HG03066 (cell line): ENCODE measurements around the gene MAGEB2.
"Not testable (repeated sequence)": the region's sequence is repeated elsewhere in the genome, so short reads cannot be mapped to it uniquely, and the experiment has no call there.

Experiments used
- ATAC-seq: cut with Tn5 transposase; IDR thresholded peaks from one replicate; pipeline ENCODE4 v1.9.1; 2021; ENCODE audit warnings: low read depth; ENCODE audit not compliant: unreplicated experiment

MAGEB2 gene

DNA sequence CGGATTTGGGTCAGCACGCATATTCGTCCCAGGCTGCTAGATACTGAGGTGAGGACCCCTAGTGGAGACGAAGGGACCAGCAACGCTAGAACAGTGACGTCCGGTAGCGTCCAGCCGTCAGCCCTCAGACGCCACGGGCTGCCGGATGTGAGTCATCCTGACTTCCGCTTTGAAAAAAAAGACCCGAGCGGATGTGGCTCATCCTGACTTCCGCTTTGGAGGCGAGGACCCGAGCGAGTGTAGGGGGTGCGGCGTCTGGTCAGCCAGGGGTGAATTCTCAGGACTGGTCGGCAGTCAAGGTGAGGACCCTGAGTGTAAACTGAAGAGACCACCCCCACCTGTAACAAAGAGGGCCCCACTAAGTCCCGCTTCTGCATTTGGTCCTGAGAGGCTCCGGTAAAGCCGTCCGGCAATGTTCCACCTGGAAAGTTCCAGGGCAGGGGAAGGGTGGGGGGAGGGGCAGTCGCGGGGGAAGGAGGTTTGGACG, at the start of gene MAGEB2:
Gene MAGEB2, plus strand, starts transcription at position 207 of the 487 bp plus-strand sequence. CDS start 3,018 bp downstream, outside the sequence.
- no peak for ATAC-seq

GRCh38 chrX:30170900-30171299, 44.5 kb upstream of the MAGEB2 start:
- ATAC-seq, result no peak

DNA sequence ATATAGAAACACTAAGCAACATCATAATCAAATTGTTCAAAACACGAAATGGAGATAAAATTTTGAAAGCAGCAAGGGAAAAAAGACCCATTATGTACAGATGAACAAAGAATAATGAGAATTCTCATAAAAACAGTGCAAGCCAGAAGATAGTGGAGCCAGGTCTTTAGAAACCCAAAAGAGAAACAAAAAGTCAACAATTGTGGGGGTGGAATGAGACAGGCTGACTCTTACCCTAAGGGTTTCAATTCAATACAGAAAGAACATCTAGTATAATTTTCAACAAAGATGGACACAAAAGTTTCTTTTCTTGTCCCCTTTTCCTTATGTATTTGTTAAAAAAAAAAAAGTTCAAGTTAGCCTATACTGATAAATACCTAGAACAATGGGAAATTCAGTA, 34.0 kb upstream of the MAGEB2 start:
- ATAC-seq, result no peak

- ATAC-seq, result no peak
These were observed 31.8 kb upstream of the MAGEB2 start for GRCh38 chrX:30183554-30183953.

- ATAC-seq, result no peak
These were observed 24.9 kb upstream of the MAGEB2 start for GRCh38 chrX:30190426-30190825.

DNA sequence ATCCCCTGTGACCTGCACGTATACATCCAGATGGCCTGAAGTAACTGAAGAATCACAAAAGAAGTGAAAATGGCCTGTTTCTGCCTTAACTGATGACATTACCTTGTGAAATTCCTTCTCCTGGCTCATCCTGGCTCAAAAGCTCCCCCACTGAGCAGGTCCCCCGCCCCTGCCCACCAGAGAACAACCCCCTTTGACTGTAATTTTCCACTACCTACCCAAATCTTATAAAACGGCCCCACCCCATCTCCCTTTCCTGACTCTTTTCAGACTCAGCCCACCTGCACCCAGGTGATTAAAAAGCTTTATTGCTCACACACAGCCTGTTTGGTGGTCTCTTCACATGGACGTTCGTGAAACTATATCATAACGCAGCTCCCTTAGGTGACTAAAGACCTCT, 21.5 kb upstream of the MAGEB2 start:
- ATAC-seq, result not testable (repeated sequence)

- no peak for ATAC-seq
These were observed 19.0 kb upstream of the MAGEB2 start for GRCh38 chrX:30196322-30196721.

- ATAC-seq, result no peak
These were observed 3.2 kb upstream of the MAGEB2 start for GRCh38 chrX:30212172-30212571.

DNA sequence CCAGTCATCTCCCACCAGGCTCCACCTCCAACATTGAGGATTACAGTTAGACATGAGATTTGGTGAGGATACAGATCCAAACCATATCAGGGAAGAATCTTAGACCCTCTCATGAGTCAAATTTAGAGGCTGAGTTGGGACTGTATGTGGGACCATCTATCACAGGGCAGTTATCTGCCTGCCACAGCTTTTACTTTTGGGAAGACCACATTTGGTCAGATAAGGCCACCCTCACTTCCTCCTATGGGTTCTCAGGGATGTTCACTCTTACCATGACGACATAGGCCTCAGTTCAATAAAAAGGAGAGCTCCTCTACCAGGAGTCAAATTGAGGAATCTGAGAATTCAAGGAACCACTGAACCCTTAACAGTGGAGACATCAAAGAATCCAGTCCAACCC, 2.1 kb downstream of the MAGEB2 start:
- ATAC-seq, result no peak

GRCh38 chrX:30219372-30219771, 4.0 kb downstream of the MAGEB2 start:
- ATAC-seq, result no peak

- no peak for ATAC-seq
These were observed 5.3 kb downstream of the MAGEB2 start for GRCh38 chrX:30220661-30221060.

DNA sequence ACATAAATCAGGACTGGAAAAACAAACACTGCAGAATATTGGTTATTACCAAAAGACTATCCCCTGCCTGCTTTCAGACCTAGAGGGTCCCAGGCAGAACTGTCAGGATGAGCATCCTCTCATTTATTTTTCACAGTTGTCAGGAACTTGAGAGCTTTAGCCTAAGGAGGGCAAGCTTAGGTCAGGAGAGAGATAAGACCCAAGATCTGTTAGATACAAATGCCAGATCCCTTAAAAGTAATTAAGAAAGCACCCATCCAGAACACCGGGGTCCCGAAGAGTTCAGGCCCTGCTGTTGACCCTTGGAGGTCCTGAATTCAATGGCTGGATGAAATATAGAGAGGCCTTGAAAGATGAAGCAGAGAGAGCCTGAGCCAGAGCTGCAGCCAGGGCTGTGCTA, 9.2 kb downstream of the MAGEB2 start:
- ATAC-seq, result no peak

DNA sequence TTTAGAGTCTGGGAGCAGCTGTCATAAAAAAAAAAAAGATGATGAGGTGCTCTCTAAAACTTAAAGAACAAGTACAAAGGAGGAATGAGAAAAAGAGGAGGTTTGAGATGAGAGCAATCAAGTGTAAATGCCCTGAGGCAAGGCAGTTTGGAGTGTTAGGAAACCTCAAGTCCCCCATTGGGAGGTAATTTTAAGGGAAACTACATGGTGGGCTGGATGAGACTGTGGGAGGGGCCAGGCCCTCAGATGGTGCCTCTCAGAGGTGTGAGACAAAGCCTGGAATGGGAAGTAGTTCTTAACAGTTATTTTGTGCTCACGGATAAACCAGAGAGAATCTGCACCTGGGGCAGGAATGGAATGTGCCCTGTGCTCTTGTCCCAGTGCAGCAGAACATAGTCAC, 13.2 kb downstream of the MAGEB2 start:
- ATAC-seq, result no peak

DNA sequence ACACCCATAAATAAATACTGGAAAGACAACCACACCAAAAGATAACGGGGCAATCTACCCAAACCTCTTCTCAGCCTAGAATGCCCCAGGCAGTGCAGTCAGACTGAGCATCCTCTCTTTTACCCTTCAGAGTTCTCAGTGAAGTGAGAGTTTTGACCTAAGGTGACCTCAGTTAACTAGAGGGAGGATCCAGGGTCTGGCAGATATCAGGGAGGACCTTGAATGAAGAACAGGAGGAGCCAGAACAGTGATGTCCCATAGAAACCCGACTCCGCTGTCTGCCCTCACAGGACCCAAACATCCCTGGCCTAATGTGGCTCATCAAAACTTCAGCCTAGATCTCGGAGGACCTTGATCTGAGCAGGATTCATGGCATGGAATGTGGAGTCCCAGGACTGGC, 15.0 kb downstream of the MAGEB2 start, which contains the start of gene MAGEB3:
Gene MAGEB3, plus strand, starts transcription at position 263 of the 400 bp plus-strand sequence. CDS start 5,268 bp downstream, outside the sequence.
- no peak for ATAC-seq

DNA sequence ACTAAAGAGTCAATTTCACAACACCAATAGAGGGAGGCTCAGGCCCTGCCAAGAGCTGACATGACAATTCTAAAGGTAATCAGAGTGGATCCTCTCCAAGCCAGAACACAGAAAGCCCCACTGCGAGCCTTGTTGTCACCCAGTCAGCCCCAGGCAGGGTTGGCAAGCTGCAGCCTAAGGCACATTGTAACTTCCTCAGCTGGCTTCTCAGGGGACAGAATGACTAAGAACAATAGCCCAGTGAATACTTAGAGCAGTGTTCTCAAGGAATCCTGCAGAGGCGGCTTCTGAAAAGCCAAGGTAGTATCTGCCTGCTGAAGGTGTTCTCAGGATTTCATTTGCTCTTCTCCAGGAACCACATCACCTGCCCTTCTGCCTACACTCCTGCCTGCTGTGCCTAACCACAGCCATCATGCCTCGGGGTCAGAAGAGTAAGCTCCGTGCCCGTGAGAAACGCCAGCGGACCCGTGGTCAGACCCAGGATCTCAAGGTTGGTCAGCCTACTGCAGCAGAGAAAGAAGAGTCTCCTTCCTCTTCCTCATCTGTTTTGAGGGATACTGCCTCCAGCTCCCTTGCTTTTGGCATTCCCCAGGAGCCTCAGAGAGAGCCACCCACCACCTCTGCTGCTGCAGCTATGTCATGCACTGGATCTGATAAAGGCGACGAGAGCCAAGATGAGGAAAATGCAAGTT, 26.5 kb downstream of the MAGEB2 start, which contains the start of gene MAGEB4:
Gene MAGEB4, plus strand, starts transcription at position 277 of the 692 bp plus-strand sequence. Its CDS starts 136 bp downstream, at position 413.
- no peak for ATAC-seq

DNA sequence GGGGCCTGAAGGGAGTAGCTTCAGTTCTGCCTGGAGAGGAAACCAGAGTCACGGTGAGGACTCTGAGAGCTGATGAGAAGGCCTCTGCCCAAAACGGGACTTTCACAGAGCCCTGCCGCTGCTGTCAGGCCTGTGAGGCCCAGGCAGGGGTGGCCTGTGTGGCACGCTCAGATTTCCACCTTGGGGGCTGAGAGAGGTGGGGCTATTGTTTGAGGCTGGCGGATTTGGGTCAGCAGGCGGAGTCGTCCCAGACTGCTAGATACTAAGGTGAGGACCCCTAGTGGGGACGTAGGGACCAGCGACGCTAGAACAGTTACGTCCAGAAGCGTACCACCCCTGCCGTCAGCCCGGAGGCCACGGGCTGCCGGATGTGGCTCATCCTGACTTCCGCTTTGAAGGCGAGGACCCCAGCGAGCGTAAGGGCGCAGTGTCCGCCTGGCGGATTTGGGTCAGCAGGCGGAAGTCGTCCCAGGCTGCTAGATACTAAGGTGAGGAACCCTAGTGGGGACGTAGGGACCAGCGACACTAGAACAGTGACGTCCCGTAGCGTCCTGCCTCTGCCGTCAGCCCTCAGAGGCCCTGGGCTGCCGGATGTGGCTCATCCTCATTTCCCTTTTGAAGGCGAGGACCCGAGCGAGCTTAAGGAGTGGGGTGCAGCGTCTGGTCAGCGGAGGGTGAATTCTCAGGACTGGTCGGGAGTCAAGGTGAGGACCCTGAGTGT, 31.6 kb downstream of the MAGEB2 start, which contains the start of gene MAGEB1:
Gene MAGEB1, plus strand, starts transcription at position 378 of the 721 bp plus-strand sequence. CDS start 3,348 bp downstream, outside the sequence.
- no peak for ATAC-seq

- no peak for ATAC-seq
These were observed 33.5 kb downstream of the MAGEB2 start for GRCh38 chrX:30248854-30249253.

DNA sequence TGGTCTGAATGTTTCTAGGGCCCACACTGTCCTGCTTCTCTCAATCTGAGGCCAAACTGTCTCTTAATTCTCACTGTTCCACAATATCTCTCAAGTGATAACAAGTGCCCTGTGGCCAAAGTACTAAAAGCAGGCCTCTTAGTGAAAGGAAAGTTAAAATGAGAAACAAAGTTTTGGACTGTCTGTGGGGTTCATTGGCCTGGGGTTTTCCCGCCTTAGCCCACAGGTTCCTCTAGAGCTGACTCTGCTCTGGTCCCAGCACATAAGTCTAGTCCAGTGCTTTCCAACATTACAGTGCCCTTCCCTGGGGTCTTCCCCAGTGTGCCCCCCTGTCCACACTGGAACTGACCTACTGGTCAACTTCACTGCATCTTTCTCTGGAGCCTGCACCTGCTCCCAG, 37.9 kb downstream of the MAGEB2 start:
- no peak for ATAC-seq

DNA sequence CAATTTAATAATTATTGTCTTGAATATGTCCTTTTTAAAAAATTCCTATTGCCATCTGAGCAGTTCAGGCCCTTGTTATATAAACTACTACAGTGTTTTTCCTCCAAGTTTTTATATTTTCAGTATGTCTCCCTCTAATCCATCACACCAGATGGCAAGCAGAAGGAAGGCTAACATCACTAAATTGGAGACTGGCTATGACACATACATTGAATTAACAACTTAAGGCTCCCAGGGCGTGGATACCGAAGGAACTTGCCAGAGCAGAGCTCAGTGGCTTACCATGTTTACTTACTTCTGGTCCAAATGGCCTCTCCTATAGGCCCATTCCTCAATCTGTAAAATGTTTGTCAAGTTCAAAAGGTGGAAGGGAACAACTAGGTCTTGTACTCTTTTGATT, 44.6 kb downstream of the MAGEB2 start:
- no peak for ATAC-seq

DNA sequence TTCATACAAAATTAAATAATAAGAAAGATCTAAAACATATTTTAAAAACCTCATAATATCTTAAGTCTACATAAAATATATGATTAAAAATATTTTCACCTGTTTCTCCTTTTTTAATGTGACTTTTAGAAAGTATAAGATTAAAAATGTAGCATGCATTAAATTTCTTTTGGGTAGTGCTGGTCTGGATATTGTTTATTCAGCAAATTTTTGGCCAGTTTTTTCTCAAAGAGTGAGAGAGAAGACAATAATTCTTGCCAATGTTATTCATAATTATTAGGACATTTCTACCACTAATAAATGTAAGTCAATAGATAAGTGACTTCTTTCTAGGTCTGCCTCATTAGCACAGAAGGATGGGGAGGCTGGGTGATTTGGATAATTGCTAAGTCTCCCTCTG, 45.6 kb downstream of the MAGEB2 start:
- ATAC-seq, result no peak

- ATAC-seq, result no peak
These were observed 47.4 kb downstream of the MAGEB2 start for GRCh38 chrX:30262763-30263162.
